GM18526 (cell line): ENCODE results near the gene ITGAL.

Source experiments
- POLR2A ChIP-seq: IDR thresholded peaks from 3 replicates; pipeline ENCODE4 v1.6.1; 2011; ENCODE audit not compliant: insufficient read length; ENCODE audit errors: extremely low read depth

Gene ITGAL

GRCh38 chr16:30447512-30448226 lies 24.9 kb upstream of the ITGAL start:
- no peak for TF ChIP-seq POLR2A

GRCh38 chr16:30449116-30449435 lies 23.5 kb upstream of the ITGAL start:
- TF ChIP-seq POLR2A: no peak

- no peak for TF ChIP-seq POLR2A
Measured at GRCh38 chr16:30456302-30456701, 16.2 kb upstream of the ITGAL start.

- no peak for TF ChIP-seq POLR2A
Measured at GRCh38 chr16:30457256-30457655, 15.3 kb upstream of the ITGAL start.

- no peak for TF ChIP-seq POLR2A
Measured at GRCh38 chr16:30457743-30458560, 14.6 kb upstream of the ITGAL start.

GRCh38 chr16:30458561-30459394 lies 13.8 kb upstream of the ITGAL start:
- TF ChIP-seq POLR2A: peak; percentile 83

- TF ChIP-seq POLR2A: no peak
Measured at GRCh38 chr16:30459456-30459855, 13.1 kb upstream of the ITGAL start.

GRCh38 chr16:30464078-30464477 lies 8.5 kb upstream of the ITGAL start:
- TF ChIP-seq POLR2A: no peak

- no peak for TF ChIP-seq POLR2A
Measured at GRCh38 chr16:30470170-30470512, 2.4 kb upstream of the ITGAL start.

GRCh38 chr16:30470632-30470995 lies 1.9 kb upstream of the ITGAL start:
- TF ChIP-seq POLR2A: no peak

- no peak for TF ChIP-seq POLR2A
Measured at GRCh38 chr16:30473231-30474073, 910 bp downstream of the ITGAL start.

GRCh38 chr16:30474074-30474452 lies 1.5 kb downstream of the ITGAL start:
- no peak for TF ChIP-seq POLR2A

GRCh38 chr16:30474684-30475083 lies 2.1 kb downstream of the ITGAL start:
- TF ChIP-seq POLR2A: no peak

- TF ChIP-seq POLR2A: no peak
Measured at GRCh38 chr16:30476991-30477390, 4.4 kb downstream of the ITGAL start.
